Suprapubic skin (tissue), 4 donors: ENCODE measurements around the gene CABP2. TPM values are rescaled to one million over a fixed set of nuclear protein-coding genes. Genes with fewer than 3 reads are reported as not detected.

Experiments used
- DNase-seq, 2 donors: peaks; one replicate each; pipeline ENCODE4 v3.0.0-alpha.2; 2019; ENCODE audit warnings: low spot score in 2 of 2
- H3K27ac ChIP-seq: fragments of 200-600 bp; sonication (generic); one replicate; pipeline ENCODE4 v1.5.1; 2019
- H3K27me3 ChIP-seq: fragments of 200-600 bp; sonication (generic); one replicate; pipeline ENCODE4 v1.5.1; 2019
- H3K36me3 ChIP-seq: fragments of 200-600 bp; sonication (generic); one replicate; pipeline ENCODE4 v1.5.1; 2019
- H3K4me1 ChIP-seq: fragments of 200-600 bp; sonication (generic); one replicate; pipeline ENCODE4 v1.5.1; 2019
- H3K4me3 ChIP-seq: fragments of 200-600 bp; sonication (generic); one replicate; pipeline ENCODE4 v1.5.1; 2019; ENCODE audit warnings: mild to moderate bottlenecking
- H3K9me3 ChIP-seq: fragments of 200-600 bp; sonication (generic); one replicate; pipeline ENCODE4 v1.5.1; 2019
- EP300 ChIP-seq: sonication (generic); formaldehyde crosslinking; IDR thresholded peaks from one replicate; pipeline ENCODE4 v1.6.1; 2017; ENCODE audit warnings: antibody characterized with exemption
- POLR2A ChIP-seq, 2 donors: fragments of 450-650 bp; IDR thresholded peaks; one replicate each; pipeline ENCODE4 v1.6.1; 2017; ENCODE audit warnings: antibody characterized with exemption in 2 of 2, mild to moderate bottlenecking in 2 of 2, moderate library complexity in 2 of 2
- POLR2AphosphoS5 ChIP-seq, 3 donors: sonication (generic); formaldehyde crosslinking; IDR thresholded peaks; one replicate each; pipeline ENCODE4 v1.6.1; 2017; ENCODE audit warnings: antibody characterized with exemption in 3 of 3
- WGBS: methylation state at CpG from one replicate; pipeline ENCODE4 v1.1.5; 2018; 5-methylcytosine and 5-hydroxymethylcytosine counted together
- total RNA-seq, 4 donors: library from RNA; depleted of rRNA; stranded (reverse); fragments of >200 nt; gene quantifications; one replicate each; pipeline ENCODE4 v1.1.0, GENCODE V29; 2016
- TF ChIP-seq, protein P1 (sequence below), 2 donors: fragments of 200-600 bp in 1 of 2; fragments of 450-650 bp in 1 of 2; sonication (generic) in 1 of 2; IDR thresholded peaks; one replicate each; pipeline ENCODE4 v1.5.1; 2016 to 2019; ENCODE audit warnings: antibody characterized with exemption in 2 of 2, mild to moderate bottlenecking in 1 of 2, moderate library complexity in 1 of 2

CABP2 gene
- total RNA-seq, 4 donors from 2014 or later = not detected

DNA sequence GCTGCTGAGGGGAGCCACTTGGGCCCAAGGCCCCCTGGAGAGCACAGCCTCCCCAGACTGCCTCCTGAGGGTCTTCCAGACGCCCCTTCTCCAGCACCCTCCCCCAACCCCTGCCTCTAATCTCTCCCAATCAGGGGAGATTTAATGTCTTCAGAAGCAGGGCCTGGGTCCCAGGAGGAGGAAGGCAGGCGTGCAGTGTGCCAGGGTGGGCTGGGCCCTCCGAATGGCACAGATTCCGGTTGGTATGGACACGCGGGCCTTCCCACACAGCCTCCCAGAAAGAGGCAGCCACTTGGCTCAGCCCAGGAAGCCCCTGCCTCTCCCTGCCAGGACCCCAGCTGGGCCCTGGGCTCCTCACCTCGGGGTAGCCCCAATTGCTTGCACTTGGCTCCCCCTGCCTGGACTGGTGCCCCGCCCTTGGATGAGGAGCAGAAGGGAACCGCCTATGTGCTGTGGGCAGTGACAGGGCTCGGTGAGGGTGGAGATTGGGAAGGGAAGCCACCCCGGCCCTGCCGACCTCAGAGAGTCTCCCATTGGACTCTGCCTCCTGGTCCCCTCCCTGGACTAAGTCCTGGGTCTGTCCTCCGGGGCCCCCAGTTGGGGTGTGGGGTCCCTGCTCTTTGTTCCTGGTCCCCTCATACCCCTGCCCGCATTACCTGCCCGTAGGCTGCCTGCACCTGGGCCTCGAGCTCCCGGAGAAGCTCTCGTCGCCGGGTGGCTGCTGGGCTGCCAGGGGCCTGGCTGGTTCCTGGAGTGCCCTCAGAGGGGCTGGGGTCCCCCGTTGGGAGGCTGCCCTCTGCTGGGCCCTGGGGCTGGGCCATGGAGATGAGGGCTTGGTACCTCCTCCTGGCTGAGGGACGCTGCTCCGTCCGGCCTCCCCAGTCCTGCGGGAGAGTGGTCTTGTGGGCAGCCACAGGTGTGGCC lies 572 bp upstream of the CABP2 start:
- no peak overlapping the region for H3K4me3 ChIP-seq
- TF ChIP-seq POLR2A (IDR thresholded peaks at IDR 0.05) (no peak), EP300 (no peak), POLR2AphosphoS5 (IDR thresholded peaks at IDR 0.05) (no peak)
- TF ChIP-seq, protein P1, sequence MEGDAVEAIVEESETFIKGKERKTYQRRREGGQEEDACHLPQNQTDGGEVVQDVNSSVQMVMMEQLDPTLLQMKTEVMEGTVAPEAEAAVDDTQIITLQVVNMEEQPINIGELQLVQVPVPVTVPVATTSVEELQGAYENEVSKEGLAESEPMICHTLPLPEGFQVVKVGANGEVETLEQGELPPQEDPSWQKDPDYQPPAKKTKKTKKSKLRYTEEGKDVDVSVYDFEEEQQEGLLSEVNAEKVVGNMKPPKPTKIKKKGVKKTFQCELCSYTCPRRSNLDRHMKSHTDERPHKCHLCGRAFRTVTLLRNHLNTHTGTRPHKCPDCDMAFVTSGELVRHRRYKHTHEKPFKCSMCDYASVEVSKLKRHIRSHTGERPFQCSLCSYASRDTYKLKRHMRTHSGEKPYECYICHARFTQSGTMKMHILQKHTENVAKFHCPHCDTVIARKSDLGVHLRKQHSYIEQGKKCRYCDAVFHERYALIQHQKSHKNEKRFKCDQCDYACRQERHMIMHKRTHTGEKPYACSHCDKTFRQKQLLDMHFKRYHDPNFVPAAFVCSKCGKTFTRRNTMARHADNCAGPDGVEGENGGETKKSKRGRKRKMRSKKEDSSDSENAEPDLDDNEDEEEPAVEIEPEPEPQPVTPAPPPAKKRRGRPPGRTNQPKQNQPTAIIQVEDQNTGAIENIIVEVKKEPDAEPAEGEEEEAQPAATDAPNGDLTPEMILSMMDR (IDR thresholded peaks at IDR 0.05) = no peak
- no peaks in the 10 kb centered on the region for H3K36me3 ChIP-seq
- no peak for DNase-seq
- H3K27ac ChIP-seq = no peak overlapping the region
- no peaks in the 10 kb centered on the region for H3K4me1 ChIP-seq
- no peaks in the 10 kb centered on the region for H3K9me3 ChIP-seq
- 61% methylated on average over 2 of the region's 25 CpGs for WGBS
- peaks cover 30% of the 10 kb centered on the region for H3K27me3 ChIP-seq

DNA sequence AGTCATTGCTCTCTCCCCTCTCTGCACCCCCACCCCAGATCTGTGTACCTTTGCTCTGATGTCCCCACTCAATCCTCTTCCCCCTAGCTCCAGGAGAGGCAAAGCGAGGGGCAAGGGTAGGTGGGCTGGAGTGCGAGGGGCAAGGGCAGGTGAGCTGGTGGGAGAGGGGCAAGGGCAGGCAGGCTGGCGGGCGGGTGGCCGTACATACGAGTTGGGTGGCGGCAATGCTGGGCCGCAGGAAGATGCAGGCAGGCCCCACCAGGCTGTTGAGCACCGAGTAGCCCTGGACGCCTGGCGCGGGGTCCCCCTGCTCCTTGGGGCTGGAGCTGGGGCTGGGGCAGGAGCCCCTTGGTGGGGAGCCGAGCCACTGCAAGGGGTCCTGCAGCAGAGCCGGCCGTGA lies 908 bp downstream of the CABP2 start:
- Histone ChIP-seq H3K27me3 (peaks cover 26% of the 10 kb centered on the region), H3K27ac (no peak overlapping the region), H3K36me3 (no peaks in the 10 kb centered on the region), H3K4me3 (no peak overlapping the region), H3K4me1 (no peaks in the 10 kb centered on the region), H3K9me3 (no peaks in the 10 kb centered on the region)
- TF ChIP-seq, protein P1 (IDR thresholded peaks at IDR 0.05) = no peak
- WGBS = 96% methylated on average over 12 of the region's 15 CpGs
- DNase-seq = no peak

DNA sequence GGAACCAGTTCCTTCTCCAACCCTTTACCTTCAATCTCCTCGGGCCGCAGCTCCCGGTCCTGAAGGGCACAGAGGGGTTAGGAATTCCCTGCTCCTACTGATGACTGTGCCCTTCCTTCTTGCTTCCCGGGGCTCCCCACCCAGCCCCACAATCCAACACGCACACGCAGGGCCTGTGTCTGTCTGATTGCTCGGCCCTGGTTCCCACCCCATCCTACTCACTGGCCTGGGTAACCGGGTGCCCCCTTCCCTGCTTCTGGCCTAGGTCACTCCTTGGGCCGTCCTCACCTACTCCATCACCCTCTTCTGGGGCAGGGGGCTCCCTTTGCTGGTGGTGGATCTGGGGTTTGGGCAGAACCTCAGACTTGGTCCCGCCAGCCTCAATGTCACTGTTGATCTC lies 1.3 kb downstream of the CABP2 start:
- WGBS = 82% methylated on average over 10 of the region's 10 CpGs
- no peaks in the 10 kb centered on the region for H3K9me3 ChIP-seq

DNA sequence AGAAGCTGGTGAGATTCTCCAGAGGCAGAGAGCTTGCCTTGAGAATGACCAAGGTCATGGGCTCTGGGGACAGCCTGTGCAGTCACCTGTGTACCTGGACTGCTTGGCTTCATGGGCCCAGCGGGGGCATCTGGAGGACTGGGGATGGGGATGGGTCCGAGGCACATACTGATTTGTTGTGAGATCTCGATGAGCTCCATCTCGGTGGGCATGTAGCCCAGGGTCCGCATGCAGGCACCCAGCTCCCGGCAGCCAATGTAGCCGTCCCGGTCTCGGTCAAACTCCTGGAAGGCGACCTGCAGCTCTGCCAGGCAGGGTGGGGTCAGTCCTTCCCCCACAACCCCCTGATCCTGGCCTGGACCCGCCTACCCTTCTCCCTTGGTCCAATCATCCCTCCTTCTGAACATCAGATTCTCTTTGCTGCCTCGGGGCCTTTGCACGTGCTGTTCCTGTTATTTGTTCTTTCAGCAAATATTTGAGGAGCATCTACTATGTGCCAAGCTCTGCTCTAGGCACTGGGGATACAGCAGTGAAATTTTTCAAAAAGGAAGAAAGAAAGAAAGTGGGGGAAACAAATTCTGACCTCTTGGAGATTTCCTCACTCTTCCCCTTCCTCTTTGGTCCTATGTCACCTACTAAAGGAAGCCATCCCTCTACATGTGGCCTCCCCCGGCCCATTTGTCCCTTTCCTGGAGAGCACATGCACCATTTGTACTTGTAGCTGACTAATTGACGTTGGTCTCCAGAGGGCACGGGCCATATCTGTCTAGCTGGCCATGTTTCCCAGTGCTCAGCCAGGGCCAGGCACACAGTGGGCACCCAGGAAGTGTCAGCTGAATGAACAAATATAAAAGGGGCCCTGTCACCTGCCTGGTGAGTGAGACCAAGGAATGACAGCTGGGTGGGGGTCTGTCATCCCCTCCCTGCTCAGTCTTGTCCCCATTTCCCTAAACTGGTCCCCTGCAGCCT lies 2.1 kb downstream of the CABP2 start:
- Histone ChIP-seq H3K4me3 (no peak overlapping the region), H3K4me1 (no peaks in the 10 kb centered on the region), H3K9me3 (no peaks in the 10 kb centered on the region), H3K36me3 (no peaks in the 10 kb centered on the region), H3K27me3 (peaks cover 26% of the 10 kb centered on the region), H3K27ac (no peak overlapping the region)
- WGBS = 82% methylated on average over 15 of the region's 16 CpGs
- TF ChIP-seq POLR2A (IDR thresholded peaks at IDR 0.05) (no peak), EP300 (no peak), POLR2AphosphoS5 (IDR thresholded peaks at IDR 0.05) (no peak)
- TF ChIP-seq, protein P1 (IDR thresholded peaks at IDR 0.05) = no peak
- DNase-seq = peak in 1 of 2 donors; percentile 77

More for the DNA sequence above, 1.3 kb downstream of the CABP2 start:
- Histone ChIP-seq H3K4me1 (no peaks in the 10 kb centered on the region), H3K27me3 (peaks cover 26% of the 10 kb centered on the region), H3K4me3 (no peak overlapping the region), H3K27ac (no peak overlapping the region), H3K36me3 (no peaks in the 10 kb centered on the region)
- no peak for TF ChIP-seq POLR2AphosphoS5 (IDR thresholded peaks at IDR 0.05)
- no peak for TF ChIP-seq EP300
- TF ChIP-seq, protein P1 (IDR thresholded peaks at IDR 0.05) = no peak
- TF ChIP-seq POLR2A (IDR thresholded peaks at IDR 0.05) = no peak
- no peak for DNase-seq

DNA sequence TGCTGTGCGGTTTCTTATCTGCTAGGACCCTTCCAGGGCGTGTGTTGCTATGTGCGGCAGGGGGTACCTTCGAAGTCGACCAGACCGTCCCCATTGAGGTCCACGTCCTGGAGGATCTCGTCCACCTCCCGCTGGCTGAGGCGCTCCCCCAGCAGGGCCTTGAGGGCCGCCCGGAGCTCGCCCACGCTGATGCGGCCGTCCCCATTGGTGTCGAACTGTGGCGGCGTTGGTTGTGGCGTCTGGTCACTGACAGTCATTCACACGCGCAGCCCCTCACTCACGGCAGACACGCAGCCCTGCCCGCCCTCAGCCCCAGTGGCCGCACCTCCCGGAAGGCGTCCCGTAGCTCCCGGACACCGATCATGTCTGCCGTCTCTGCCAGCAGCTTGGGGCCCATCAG lies 3.5 kb downstream of the CABP2 start:
- WGBS = 91% methylated on average over 32 of the region's 32 CpGs
- TF ChIP-seq, protein P1 (IDR thresholded peaks at IDR 0.05) = no peak
- TF ChIP-seq EP300 (no peak), POLR2A (IDR thresholded peaks at IDR 0.05) (no peak), POLR2AphosphoS5 (IDR thresholded peaks at IDR 0.05) (no peak)

More for the DNA sequence above, 3.5 kb downstream of the CABP2 start:
- DNase-seq = no peak
- H3K27ac ChIP-seq = no peak overlapping the region
- H3K36me3 ChIP-seq = no peaks in the 10 kb centered on the region
- peaks cover 17% of the 10 kb centered on the region for H3K27me3 ChIP-seq
- no peaks in the 10 kb centered on the region for H3K4me1 ChIP-seq
- no peaks in the 10 kb centered on the region for H3K9me3 ChIP-seq
- H3K4me3 ChIP-seq = no peak overlapping the region
